ENCODE data around the gene CRADD.

The CRADD gene

DNA sequence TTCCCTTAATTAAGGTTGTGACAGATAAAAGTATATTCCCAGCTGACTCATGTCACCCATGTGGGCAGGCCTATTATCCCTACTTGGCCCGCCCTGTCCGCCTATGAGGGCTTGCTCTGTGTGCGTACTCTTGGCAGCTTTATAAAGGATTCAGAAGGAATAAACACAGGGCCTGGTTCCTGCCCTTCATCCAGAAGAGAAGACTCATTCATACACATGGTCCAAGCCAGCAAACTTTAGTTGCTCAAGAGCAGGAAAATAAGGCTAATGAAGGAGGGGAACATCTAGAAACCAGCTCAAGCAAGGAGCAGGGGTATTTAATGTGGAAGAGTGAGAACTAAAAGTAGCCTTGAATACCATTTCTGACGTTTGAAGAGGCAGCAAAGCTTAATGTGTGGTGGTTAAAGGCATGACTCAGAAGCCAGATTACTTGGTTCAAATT, 141.9 kb downstream of the CRADD start:
- peak; percentile 80 for DNase-seq

DNA sequence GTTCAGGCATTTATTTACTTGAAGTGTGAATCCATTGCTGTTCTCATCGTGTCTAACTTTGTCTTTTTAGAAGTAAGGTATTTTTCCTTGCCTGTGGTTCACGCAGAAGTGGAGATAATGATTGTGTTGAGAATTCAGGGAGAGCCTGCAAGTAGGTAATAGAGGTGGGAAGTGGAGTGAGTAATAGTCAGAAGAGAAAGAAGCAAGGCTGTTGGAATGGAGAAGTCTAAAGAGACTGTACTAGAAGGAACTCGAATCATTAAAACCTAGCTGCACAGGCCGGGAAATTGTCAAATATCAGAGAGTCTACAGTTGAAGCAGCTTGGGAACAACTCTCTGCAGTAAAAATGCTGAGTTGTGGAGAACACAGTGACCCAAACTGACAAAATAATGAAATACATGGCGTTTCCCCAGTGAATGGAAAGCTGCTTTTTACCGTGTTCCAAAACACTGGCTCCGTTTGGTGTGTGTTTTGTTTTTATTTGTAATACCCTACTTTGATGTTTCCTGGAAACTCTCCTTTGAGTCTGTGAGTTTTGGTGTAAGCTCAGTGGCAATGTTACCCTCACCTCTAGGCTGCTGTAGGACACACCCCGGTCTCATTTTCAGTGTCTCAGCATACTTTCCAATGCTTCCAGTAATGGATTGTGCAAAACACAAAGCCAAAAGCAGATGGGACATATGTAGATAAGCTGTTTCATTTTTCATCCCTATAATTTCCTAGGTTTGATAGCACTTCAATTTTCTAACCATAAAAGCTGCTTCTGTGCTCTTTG, 146.6 kb downstream of the CRADD start:
- no peak for DNase-seq

DNA sequence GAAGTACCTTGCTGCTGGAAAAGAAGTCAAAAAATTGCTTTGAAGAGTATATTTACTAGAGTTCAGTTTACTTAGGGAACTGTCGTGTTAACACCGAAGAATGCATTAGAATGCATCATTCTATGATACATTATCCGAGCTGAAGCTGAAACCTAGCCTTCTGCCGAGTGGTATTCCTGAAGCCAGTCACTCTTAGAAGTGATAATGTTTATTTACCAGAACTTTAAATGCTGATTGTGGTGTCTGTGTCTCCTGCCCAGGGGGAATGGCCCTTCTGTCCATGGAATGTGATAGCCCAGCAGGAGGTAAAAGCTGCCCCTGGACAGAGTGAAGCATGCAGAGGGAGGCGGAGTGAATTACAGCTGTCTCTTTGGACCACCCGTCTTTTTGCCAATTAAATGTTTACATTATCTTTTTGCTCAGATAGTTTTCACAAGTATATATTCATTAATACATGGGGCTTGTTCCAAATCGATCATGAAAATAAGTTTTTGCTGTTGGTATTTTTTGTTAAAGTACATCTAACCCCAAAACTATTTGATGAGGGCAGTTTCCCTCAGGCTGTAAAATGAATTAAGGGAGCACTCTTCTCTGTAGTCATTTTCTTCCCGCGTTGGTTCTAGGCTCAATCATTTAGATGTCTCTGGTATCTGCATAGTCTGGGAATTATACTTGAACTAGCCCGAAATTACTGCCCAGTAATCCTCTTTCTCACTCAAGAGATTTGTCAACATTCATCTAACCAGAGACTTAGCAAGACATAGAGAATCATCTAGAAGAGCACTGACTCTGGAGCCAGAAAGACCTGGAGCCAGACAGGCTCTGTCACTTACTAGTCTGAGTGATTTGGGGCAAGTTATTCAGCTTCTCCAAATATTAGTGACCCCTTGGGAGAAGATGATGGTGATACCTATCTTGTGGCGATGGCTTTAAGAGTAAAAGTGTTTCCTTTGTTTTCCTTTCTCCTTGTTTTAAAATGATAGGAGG, 147.6 kb downstream of the CRADD start:
- DNase-seq = no peak

DNA sequence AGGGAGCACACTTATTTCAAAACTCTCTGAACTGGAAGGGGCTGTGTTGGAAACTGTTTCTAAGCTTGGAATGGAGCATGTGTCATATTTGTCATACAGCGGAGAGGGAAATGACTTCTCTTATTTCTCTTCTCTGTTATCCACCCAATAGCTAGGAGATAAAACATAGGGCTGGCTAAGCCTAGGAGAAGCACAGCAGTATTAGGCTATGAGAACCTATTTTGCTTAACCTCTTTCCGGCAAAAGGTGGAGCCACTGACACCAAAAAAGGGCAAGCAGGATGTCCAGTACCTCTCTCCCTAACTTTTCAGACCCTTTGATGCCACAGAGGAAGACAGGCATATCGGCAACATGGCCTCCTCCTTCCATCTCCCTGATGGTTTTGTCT, 148.3 kb downstream of the CRADD start:
- DNase-seq = no peak

DNA sequence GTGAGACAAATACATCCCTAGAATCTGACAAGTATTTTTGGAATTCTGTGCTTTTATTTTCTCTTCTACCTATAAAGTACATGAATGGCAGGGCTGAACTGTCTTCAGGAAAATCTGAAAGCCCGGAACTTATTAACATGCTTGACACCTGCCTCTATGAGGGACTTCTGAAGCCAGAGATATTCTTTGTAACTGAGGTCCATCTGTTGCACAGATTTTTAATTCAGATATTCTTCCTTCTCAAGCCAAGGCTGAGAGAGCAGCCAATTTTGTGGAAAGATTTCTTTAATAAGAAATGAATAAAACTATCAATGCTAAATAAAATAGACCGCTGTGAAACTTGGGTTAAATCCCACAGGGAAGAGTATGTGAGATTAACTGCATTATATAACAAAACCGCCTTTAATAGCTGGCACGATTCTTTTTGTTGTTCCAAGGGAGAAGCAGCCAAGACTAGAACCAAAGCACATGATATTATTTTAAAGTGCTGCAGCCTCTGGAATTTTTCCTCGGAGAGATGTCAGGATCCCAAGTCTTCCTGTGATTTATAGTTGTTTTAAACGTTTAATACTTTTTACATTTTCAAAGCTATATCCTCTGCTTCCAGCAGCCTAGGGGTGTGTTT, 148.9 kb downstream of the CRADD start:
- DNase-seq = no peak

DNA sequence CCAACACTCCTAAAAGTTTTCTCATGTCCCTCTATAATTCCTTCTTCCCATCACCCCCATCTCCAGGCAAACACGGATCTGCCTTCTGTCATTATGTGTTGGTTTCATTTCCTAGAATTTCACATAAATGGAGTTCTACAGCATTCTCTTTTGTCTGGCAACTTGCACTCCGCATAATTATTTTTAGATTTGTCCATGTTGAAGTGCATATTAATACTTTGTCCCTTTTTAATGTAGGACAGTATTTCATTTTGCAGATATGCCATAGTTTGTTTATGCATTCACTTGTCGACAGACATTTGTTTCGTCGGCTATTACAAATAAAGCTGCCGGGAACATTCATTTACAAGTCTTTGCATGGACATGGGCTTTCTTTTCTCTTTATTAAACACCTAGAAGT, 150.0 kb downstream of the CRADD start:
- no peak for DNase-seq

DNA sequence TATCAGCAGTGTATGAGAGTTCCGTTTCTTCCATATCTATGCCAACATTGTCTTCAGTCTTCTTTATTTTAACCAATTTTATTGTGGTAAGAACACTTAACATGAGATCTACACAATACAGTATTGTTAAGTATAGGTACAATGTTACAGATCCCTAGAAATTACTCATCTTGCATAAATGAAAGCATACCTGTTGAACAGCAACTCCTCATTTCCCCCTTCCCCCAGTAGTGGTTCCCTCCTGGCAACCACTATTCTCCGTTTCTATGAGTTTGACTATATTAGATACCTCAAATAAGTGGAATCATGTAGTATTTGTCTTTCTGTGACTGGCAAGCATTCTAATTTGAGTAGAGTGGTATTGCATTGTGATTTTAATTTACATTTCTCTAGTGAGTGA, 150.5 kb downstream of the CRADD start:
- no peak for DNase-seq

DNA sequence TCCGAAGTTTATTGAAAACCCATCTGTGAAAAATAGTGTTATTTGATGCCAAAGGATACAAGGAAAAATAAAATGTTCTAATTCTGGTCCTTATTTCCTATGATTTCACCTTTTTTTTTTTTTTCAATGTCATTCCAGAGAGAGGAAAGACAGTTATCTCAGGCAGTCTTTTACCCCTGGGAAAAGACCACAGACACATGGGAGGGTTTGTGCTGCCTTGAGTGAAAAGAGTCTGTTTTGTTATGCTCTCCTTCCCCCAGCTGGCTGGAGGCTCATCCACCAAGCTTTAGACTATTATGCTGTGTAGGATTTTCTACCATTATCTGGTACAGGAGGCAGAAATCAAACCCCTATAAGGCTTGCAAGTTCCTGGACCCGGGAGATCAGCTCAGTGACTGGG, 151.8 kb downstream of the CRADD start:
- no peak for DNase-seq

DNA sequence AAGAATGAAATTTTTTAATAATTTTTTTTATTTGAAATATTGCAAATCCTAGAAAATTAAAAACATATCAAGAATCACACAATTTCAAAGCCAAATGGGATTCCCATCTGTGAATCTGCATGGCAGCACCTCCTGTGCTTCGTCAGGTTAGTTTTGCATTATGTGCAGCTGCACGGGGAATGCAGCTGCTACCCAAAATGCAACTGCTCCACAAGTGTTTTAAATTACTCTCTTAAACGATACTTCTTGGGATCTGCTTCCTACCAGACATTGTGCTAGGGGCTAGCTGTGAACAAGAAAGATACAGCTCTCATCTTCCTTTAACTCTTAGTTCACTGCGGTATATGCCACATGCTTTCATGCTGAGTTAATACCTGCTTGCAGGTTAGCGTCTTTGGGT, 154.2 kb downstream of the CRADD start:
- DNase-seq = no peak

DNA sequence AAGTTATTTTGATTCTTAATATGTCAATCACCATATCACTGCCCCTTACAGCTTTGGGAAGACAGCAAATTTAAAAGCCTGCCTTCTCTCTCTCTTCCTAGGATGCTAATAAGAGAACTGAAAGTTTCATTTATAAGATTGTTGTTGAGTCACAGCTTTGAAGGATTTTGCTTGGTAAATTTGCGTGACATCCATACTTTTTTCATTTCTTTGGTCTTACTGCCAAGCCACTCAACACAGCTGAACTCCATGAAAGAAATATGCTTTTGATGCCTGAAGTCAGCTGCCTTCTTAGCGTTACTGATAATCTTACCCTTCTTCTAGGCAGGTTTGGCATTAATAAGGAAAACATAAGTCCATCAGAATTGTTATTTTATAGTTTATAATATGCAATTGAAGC, 155.0 kb downstream of the CRADD start:
- DNase-seq = no peak

DNA sequence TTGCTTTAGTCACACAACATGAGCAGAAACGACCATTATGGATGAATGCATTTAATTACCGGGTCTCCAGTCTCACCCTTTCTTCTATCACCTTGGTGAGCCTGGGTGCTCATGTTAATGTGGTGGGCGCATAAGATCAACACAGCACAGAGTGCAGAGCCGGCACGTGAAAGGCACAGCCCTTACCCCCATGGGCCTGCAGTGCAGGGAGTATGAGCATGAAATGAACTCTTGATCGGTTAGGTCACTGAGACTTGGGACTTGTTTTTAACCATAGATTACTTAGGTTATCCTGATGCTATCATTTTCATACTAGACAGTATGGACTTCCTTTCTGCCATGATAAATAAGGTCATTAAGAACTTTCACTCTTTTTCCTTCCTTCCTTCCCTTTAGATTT, 156.8 kb downstream of the CRADD start:
- DNase-seq = no peak

DNA sequence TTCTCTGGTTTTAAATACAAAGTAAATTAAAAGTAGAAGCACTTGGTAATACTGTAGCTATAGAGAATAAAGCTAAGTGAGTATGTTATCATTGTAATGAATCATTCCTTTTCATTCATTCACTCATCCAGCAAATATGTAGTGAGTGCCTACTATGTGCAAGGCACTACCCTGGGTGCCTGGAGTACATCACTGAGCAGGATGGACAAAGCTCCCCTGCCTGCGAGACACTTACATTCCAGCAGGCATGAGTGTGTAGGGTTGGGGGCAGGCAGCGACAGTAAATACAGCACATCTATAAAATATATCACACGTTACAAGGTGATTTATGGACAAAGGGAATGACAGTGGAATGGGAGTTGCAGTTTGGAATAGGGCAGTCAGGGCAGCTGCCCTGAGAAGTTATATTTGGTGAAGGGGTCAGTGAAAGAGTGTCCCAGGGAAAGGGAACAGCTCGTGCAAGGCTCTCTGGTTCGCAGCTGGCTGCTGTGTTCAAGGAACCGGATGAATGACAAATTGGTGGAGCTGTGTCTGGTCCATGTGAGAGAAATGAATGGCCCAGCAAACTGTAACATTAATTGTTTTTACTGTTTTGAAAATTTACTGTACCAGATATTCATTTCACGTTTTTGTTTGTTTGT, 159.6 kb downstream of the CRADD start:
- DNase-seq = no peak

DNA sequence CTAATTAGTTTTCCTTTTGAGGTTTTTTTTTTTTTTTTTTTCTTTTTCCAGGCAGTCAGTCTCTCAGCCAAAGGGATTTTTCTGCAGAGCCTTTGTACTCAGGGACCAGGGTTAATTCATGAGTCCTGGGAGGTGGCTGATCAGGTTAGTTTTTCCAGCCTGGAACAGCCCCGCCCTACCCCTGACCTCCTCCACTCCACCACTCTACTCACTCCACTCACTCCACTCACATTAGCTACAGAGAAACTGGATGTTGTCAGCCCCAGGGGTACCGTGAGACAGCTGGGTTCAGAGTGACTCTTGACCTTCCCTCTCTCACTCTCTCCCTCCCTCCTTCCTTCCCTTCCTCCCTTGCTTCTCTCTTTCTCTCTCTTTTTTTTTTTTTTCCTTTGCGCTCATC, 161.0 kb downstream of the CRADD start:
- no peak for DNase-seq

DNA sequence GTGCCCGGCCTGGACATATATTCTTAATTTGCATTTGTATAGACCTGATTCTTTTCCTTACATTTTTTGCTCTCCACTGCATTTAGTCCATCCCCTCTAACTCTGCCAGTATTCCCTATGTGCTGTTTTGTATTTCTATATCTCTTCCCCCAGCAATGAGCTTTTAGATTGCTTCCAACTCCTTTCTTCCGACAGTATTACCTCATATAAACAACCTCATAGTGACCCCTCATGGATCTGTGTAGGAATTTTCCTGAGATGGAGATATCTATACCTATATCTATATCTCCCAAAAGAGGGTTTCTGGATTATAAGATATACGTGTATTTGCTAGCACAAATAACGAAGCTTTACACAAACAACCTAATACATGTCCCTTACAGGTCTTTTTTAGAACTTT, 161.9 kb downstream of the CRADD start:
- DNase-seq = no peak

DNA sequence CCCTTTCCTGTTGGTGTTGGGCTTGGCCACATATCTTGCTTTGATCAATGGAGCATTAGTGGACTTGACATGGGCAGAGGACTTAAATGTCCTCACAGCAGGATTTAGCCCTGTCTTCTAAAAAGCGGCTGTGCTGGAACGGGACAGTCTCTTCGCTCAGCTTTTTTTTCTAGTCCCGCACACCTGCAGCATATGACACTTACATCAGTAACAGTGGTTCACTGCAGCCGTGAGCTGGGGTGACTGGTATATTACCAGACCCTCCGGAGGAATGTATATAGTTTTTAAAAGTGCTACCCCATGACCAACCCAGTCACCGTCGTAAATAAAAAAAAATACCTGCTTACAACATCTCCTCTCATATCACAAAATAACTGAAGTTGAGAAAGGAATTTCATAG, 164.5 kb downstream of the CRADD start:
- DNase-seq = no peak

DNA sequence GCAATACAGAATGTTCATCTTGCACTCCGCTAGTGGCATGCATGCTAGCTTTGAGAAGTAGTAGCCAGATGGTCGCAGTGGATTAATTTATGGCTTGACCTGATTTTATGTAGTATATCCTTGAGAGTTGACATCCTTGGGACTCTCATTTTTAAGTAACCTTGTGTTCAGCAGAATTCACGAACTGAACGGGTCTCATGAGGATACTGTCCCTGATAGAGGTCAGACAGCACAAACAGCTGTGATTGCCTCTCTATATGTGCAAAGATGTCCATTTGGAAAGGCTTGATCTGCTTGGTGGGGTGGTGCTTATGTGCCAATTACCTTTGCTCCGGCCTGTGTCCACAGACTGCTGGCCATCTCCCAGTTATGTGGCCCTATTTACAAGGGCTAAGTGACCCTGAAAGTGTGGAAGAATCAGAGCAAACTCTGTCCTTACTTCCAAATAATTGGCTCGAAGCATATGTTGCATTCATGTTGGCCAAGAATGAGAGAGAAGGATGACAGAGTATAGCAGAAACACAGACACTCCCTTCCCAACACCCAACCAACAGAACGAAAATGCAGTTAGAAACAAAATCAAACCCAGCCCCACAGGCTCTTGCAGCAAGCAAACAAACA, 167.1 kb downstream of the CRADD start:
- no peak for DNase-seq

DNA sequence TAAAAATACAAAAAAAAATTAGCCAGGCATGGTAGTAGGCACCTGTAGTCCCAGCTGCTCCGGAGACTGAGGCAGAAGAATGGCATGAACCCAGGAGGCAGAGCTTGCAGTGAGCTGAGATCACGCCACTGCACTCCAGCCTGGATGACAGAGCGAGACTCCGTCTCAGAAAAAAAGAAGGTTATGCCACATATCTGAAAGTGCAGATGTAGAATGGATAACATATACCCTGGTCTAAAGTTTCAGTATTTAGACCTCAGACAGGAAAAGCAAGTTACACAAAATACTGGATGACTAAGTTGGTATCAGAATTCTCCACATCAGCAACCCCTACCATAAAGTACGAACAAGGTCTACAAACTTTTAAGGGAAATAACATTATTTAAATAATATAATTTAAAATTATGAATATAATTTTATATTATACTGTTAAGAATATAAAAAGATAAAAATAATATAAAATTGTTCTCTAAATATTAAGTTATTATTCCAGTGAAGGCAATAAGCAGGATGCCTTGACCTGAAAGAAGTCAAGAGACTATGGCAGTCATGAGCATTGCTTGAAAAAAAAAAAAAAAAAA, 169.9 kb downstream of the CRADD start:
- no peak for DNase-seq

DNA sequence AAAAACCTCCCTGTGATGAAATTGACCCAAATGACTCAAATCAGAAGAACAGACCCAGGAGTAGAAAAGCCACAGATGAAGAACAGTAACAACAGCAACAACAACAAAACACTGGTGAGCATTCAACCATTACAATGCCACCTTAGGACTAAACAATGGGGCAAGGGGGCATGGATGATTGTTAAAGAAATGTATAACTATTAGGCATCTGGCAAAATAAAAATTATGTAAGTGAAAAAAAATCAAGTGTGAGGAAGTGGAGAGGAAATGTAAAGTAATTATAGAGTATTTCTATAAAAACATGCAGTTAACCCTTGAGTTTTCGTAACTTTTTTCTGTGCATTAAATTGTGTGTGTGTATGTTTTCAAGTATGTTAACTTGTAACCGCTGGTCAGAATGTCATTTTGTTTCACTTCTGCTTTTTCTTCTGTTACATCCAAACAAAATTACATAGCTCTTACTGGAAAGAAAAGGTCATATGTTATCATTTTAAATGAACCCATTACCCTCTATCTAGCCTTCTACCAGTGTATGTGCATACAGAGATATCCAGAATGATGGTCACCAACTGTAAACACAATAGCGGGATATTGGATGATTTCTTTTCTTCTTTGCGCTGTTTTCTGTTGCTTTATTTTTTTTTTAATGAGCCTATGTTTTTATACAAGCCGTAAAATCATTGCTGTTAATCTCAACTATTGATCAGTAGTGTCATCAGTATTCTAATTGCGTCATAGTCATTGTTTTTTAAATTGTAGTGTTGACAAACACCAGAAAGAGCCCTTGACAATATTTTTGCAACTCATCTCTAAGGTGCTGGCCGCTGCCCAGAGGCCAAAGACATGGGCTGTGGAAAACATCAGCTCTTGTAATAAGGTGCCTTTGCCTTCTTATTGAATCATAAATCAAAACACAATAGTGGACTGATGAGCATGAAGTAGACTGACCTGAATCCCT, 170.6 kb downstream of the CRADD start:
- no peak for DNase-seq

DNA sequence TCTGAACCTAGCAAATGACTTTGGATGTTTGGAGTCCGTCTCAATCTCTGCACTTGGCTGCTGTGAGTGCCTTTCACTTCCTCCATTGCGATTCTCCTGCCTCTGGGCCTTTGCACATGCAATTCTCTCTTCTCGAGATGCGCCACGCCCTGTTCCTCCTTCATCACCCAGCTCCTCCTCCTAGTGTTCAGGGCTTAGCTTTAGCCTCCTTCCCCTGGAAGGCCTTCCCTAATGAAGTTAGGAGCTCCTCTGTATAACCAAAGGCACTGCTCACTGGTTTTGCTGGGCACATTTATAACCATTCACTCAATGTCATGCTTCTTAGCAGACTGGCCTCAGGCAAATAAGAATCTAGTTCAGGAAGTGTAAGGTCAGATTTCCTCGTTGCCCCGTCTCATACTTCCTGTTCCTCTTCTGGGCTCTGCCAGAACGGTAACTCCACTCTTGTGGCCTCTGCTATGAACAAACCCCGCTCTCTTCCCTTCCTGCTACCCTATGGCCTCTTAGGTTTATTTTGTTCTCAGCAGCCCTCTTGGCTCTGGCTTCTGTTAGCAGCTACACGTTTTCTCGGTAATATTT, 171.4 kb downstream of the CRADD start:
- DNase-seq = no peak

DNA sequence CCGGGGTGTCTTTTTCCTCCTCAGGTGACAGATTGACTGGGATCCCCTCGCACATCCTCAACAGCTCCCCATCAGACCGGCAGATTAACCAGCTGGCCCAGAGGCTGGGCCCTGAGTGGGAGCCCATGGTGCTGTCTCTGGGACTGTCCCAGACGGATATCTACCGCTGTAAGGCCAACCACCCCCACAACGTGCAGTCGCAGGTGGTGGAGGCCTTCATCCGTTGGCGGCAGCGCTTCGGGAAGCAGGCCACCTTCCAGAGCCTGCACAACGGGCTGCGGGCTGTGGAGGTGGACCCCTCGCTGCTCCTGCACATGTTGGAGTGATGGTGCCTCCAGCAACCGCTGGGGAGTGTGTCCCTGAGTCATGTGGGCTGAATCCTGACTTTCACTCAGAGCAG, 172.8 kb downstream of the CRADD start:
- no peak for DNase-seq

All from HCEC 1CT (cell line).